GM23338 (cell line): ENCODE results near the gene MYH10. TPM values are rescaled to one million over a fixed set of nuclear protein-coding genes. Genes with fewer than 3 reads are reported as not detected.

Experiments used
- ATAC-seq: fragments of 200-7000 bp; cut with Tn5 transposase; 3 replicates; pipeline ENCODE4 v1.9.1; 2020
- DNase-seq: peaks from one replicate; pipeline ENCODE4 v3.0.0-alpha.2; 2015; ENCODE audit warnings: low spot score
- H2AFZ ChIP-seq: fragments of 200-600 bp; sonication (generic); 2 replicates; pipeline ENCODE4 v1.8.0; 2016; ENCODE audit warnings: antibody characterized with exemption, mild to moderate bottlenecking, moderate library complexity
- H3F3A ChIP-seq: fragments of 200-600 bp; sonication (generic); replicated peaks from 2 replicates; pipeline ENCODE4 v1.8.0; 2017; ENCODE audit warnings: antibody characterized with exemption, mixed run types, low read depth
- H3K27ac ChIP-seq: fragments of 200-600 bp; sonication (generic); 2 replicates; pipeline ENCODE4 v1.6.1; 2016; ENCODE audit warnings: low read depth
- H3K27me3 ChIP-seq: fragments of 200-600 bp; sonication (generic); 2 replicates; pipeline ENCODE4 v1.8.0; 2016; ENCODE audit warnings: mild to moderate bottlenecking, mixed run types, moderate library complexity; ENCODE audit not compliant: insufficient read depth
- H3K36me3 ChIP-seq: fragments of 200-600 bp; sonication (generic); 2 replicates; pipeline ENCODE4 v1.8.0; 2016; ENCODE audit warnings: mild to moderate bottlenecking; ENCODE audit not compliant: insufficient read depth
- H3K4me1 ChIP-seq: fragments of 200-600 bp; sonication (generic); 2 replicates; pipeline ENCODE4 v1.8.0; 2016; ENCODE audit warnings: mild to moderate bottlenecking, moderate library complexity; ENCODE audit not compliant: insufficient read depth
- H3K4me2 ChIP-seq: fragments of 200-600 bp; sonication (generic); 2 replicates; pipeline ENCODE4 v1.7.1; 2017; ENCODE audit warnings: mixed run types
- H3K4me3 ChIP-seq: fragments of 200-600 bp; sonication (generic); 2 replicates; pipeline ENCODE4 v1.6.1; 2016; ENCODE audit warnings: mixed run types
- H3K79me2 ChIP-seq: fragments of 200-600 bp; sonication (generic); replicated peaks from 2 replicates; pipeline ENCODE4 v1.8.0; 2017; ENCODE audit warnings: mild to moderate bottlenecking; ENCODE audit not compliant: insufficient read depth
- H3K9me2 ChIP-seq: fragments of 200-600 bp; sonication (generic); 2 replicates; pipeline ENCODE4 v1.8.0; 2017; ENCODE audit not compliant: insufficient read depth
- H4K20me1 ChIP-seq: fragments of 200-600 bp; sonication (generic); replicated peaks from 2 replicates; pipeline ENCODE4 v1.8.0; 2017; ENCODE audit warnings: mild to moderate bottlenecking; ENCODE audit not compliant: insufficient read depth
- H3K27ac Mint-ChIP-seq: 2 replicates; pipeline ENCODE4 v1.8.0; 2020; ENCODE audit warnings: inconsistent platforms, mild to moderate bottlenecking, moderate library complexity, mixed read lengths
- H3K27me3 Mint-ChIP-seq: 3 replicates; pipeline ENCODE4 v1.8.0; 2022; ENCODE audit warnings: low read depth, mild to moderate bottlenecking, moderate library complexity, mixed read lengths, inconsistent platforms; ENCODE audit not compliant: insufficient read depth, poor library complexity
- H3K36me3 Mint-ChIP-seq: 3 replicates; pipeline ENCODE4 v1.8.0; 2021; ENCODE audit warnings: low read depth, mild to moderate bottlenecking, inconsistent platforms, moderate library complexity, mixed read lengths
- H3K4me1 Mint-ChIP-seq: 3 replicates; pipeline ENCODE4 v1.8.0; 2020; ENCODE audit warnings: mild to moderate bottlenecking, inconsistent platforms, mixed read lengths
- H3K4me3 Mint-ChIP-seq: 3 replicates; pipeline ENCODE4 v1.8.0; 2021; ENCODE audit warnings: moderate library complexity, mild to moderate bottlenecking, inconsistent platforms, mixed read lengths
- H3K9me3 Mint-ChIP-seq: 3 replicates; pipeline ENCODE4 v1.8.0; 2020; ENCODE audit warnings: moderate library complexity, mild to moderate bottlenecking, inconsistent platforms, mixed read lengths
- EZH2phosphoT487 ChIP-seq: fragments of 200-600 bp; sonication (generic); IDR thresholded peaks from one replicate; pipeline ENCODE4 v1.8.1; 2018; ENCODE audit warnings: antibody characterized with exemption; ENCODE audit not compliant: unreplicated experiment
- NANOG ChIP-seq: IDR thresholded peaks from 2 replicates; pipeline ENCODE4 v1.6.1; 2016; ENCODE audit warnings: antibody characterized with exemption, borderline replicate concordance
- ZNF114 ChIP-seq: fragments of 250-450 bp; sonication (Bioruptor Pico); IDR thresholded peaks from 2 replicates; pipeline ENCODE4 v1.5.0; 2020; ENCODE audit warnings: mild to moderate bottlenecking, moderate library complexity
- ZNF462 ChIP-seq: fragments of 250-450 bp; sonication (Bioruptor Pico); IDR thresholded peaks from 2 replicates; pipeline ENCODE4 v1.5.0; 2020; ENCODE audit warnings: mild to moderate bottlenecking, moderate library complexity
- polyA plus RNA-seq: library from polyadenylated mRNA; unstranded; fragments of >200 nt; fragmentation: Nextera tagmentation; extraction: Ambion mirVana; gene quantifications from 2 replicates; pipeline ENCODE4 v1.2.1, GENCODE V29; 2016
- total RNA-seq: library from RNA; depleted of rRNA; stranded (reverse); fragments of >200 nt; shearing (Covaris generic); gene quantifications from 2 replicates; pipeline ENCODE4 v1.2.3, GENCODE V29; 2014
- TF ChIP-seq, protein P1 (sequence below): IDR thresholded peaks from one replicate; pipeline ENCODE4 v1.6.1; 2018; ENCODE audit warnings: antibody characterized with exemption; ENCODE audit not compliant: unreplicated experiment
- TF ChIP-seq, protein P2 (sequence below): IDR thresholded peaks from 2 replicates; pipeline ENCODE4 v1.6.1; 2016; ENCODE audit warnings: antibody characterized with exemption

MYH10 gene
- total and polyA plus RNA-seq, 2 experiments from 2014 or later, result 89.5 to 230 TPM

- TF ChIP-seq ZNF462 (CRISPR knock-in tag) (no peak), ZNF114 (CRISPR knock-in tag) (no peak), EZH2phosphoT487 (no peak)
- TF ChIP-seq, protein P1, sequence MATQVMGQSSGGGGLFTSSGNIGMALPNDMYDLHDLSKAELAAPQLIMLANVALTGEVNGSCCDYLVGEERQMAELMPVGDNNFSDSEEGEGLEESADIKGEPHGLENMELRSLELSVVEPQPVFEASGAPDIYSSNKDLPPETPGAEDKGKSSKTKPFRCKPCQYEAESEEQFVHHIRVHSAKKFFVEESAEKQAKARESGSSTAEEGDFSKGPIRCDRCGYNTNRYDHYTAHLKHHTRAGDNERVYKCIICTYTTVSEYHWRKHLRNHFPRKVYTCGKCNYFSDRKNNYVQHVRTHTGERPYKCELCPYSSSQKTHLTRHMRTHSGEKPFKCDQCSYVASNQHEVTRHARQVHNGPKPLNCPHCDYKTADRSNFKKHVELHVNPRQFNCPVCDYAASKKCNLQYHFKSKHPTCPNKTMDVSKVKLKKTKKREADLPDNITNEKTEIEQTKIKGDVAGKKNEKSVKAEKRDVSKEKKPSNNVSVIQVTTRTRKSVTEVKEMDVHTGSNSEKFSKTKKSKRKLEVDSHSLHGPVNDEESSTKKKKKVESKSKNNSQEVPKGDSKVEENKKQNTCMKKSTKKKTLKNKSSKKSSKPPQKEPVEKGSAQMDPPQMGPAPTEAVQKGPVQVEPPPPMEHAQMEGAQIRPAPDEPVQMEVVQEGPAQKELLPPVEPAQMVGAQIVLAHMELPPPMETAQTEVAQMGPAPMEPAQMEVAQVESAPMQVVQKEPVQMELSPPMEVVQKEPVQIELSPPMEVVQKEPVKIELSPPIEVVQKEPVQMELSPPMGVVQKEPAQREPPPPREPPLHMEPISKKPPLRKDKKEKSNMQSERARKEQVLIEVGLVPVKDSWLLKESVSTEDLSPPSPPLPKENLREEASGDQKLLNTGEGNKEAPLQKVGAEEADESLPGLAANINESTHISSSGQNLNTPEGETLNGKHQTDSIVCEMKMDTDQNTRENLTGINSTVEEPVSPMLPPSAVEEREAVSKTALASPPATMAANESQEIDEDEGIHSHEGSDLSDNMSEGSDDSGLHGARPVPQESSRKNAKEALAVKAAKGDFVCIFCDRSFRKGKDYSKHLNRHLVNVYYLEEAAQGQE, result no peak
Observed at GRCh38 chr17:8532021-8532420, 98.5 kb downstream of the MYH10 start (continued).

GRCh38 chr17:8522577-8522976 lies 107.9 kb downstream of the MYH10 start:
- Histone ChIP-seq H3K27me3 (no peaks in the 10 kb centered on the region), H3K36me3 (peaks cover 49% of the 10 kb centered on the region), H2AFZ (no peak overlapping the region), H3K9me2 (no peaks in the 10 kb centered on the region), H3K79me2 (0 out of 2 replicates have a peak, but pooled peaks cover 4% of the 10 kb centered on the region), H3F3A (no peaks in the 10 kb centered on the region), H3K27ac (no peak overlapping the region), H4K20me1 (peaks cover 33% of the 10 kb centered on the region), H3K4me3 (no peak overlapping the region), H3K4me2 (no peak overlapping the region), H3K4me1 (no peaks in the 10 kb centered on the region)
- no peak for TF ChIP-seq NANOG
- TF ChIP-seq, protein P2, sequence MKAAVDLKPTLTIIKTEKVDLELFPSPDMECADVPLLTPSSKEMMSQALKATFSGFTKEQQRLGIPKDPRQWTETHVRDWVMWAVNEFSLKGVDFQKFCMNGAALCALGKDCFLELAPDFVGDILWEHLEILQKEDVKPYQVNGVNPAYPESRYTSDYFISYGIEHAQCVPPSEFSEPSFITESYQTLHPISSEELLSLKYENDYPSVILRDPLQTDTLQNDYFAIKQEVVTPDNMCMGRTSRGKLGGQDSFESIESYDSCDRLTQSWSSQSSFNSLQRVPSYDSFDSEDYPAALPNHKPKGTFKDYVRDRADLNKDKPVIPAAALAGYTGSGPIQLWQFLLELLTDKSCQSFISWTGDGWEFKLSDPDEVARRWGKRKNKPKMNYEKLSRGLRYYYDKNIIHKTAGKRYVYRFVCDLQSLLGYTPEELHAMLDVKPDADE, result no peak
- peaks cover 1% of the 10 kb centered on the region for H3K27me3 Mint-ChIP-seq
- no peaks in the 10 kb centered on the region for H3K9me3 Mint-ChIP-seq
- H3K4me1 Mint-ChIP-seq, result no peaks in the 10 kb centered on the region
- H3K4me3 Mint-ChIP-seq, result no peak overlapping the region
- DNase-seq, result no peak
- no peak for ATAC-seq
- H3K36me3 Mint-ChIP-seq, result peaks cover 52% of the 10 kb centered on the region
- H3K27ac Mint-ChIP-seq, result no peak overlapping the region
